ENCODE measurements around the gene SLCO4C1.
A peak's percentile ranks its signal among the peaks of the same experiment; 100 is the strongest.
"Not testable (repeated sequence)": the region's sequence is repeated elsewhere in the genome, so short reads cannot be mapped to it uniquely, and the experiment has no call there.

Gene SLCO4C1, protein sequence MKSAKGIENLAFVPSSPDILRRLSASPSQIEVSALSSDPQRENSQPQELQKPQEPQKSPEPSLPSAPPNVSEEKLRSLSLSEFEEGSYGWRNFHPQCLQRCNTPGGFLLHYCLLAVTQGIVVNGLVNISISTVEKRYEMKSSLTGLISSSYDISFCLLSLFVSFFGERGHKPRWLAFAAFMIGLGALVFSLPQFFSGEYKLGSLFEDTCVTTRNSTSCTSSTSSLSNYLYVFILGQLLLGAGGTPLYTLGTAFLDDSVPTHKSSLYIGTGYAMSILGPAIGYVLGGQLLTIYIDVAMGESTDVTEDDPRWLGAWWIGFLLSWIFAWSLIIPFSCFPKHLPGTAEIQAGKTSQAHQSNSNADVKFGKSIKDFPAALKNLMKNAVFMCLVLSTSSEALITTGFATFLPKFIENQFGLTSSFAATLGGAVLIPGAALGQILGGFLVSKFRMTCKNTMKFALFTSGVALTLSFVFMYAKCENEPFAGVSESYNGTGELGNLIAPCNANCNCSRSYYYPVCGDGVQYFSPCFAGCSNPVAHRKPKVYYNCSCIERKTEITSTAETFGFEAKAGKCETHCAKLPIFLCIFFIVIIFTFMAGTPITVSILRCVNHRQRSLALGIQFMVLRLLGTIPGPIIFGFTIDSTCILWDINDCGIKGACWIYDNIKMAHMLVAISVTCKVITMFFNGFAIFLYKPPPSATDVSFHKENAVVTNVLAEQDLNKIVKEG

GRCh38 chr5:102296178-102296817 is at the start of gene SLCO4C1:
SLCO4C1 (minus strand) TSS chr5:102296284; CDS start chr5:102296262, 22 bp downstream.
- DNase-seq = peak; percentile 76 to 80

DNA sequence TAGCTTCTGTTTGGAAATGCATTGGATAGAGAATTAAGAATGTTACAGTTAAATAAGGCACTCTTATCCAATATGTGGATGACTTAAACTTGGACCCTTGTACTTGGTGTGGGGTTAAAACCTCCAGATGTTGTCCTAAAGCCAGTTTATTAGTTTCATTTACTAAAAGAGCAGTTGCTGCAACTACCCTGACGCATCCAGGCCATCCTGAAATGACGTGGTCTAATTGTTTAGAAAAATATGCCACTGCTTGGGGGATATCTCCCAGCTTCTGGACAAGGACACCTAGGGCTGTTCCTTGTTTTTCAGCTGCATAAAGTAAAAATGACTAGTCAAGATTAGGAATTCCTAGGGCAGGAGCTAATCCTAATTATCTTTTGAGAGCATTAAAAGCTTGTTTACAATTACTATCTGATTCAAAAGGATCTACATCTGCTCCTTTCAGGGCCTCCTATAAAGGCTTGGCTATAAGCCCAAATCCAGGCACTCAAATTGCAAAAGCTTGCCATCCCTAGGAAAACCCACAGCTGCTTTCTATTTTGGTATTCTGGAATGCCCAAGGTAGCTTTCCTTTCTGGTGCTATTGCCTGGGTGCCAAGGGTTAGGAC is 45.7 kb upstream of the SLCO4C1 start:
- DNase-seq = no peak

GRCh38 chr5:102324714-102325113 is 28.6 kb upstream of the SLCO4C1 start:
- DNase-seq = no peak

GRCh38 chr5:102318801-102319200 is 22.7 kb upstream of the SLCO4C1 start:
- not testable (repeated sequence) for DNase-seq

- no peak for DNase-seq
These were observed 18.2 kb upstream of the SLCO4C1 start for GRCh38 chr5:102314328-102314727.

GRCh38 chr5:102313912-102314311 is 17.8 kb upstream of the SLCO4C1 start:
- no peak for DNase-seq

DNA sequence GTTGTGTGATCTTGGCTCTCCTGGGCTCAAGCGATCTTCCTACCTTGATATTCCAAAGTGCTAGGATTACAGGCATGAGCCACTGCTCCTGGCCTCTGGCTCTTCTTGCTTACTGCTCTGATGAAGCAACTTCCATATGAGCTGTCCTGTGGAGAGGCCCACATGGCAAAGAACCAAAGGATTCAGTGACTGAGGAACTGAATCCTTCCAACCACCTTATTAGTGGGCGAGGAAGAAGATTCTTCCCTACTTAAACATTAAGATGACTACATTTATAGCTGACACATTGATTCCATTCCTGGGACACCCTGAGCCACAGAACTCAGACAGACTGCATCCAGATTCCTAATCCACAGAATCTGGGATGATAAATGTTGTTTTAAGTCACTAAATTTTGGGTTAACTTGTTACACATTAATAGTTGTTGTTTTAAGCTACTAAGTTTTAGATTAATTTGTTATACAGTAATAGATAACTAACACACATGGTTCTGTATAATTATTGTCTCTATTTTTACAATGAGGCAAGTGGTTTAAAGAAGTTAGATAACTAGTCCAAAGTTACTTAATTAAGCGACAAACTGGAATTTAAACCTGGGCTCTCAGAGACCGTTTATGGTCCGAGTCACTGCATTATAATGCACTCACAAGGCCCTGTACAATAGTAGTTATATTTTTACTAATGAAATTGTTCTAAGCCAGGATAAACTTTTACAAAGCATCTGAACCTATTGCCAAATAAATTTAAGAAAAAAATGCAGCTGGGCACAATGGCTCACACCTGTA is 16.7 kb upstream of the SLCO4C1 start:
- DNase-seq = no peak

GRCh38 chr5:102309586-102309985 is 13.5 kb upstream of the SLCO4C1 start:
- DNase-seq = no peak

DNA sequence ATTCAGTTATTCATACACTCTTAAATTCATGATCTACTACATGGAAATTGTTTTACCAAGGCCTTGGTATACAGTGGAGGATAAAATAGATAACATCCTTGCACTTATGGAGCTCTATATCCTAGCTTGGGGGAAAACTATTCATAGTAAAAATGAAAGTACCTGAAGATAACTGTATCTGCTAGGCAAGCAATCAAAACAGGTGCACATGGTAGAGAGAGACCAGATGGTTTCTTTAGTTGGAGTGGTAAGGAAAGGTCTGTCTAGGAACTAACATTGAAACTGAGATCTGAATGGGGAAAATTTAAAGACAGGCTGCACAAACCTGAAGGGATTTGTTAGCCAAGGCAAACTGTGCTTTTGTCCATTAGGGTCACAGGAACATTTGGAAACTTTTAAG is 11.1 kb upstream of the SLCO4C1 start:
- no peak for DNase-seq

GRCh38 chr5:102306121-102306520 is 10.0 kb upstream of the SLCO4C1 start:
- DNase-seq = no peak

DNA sequence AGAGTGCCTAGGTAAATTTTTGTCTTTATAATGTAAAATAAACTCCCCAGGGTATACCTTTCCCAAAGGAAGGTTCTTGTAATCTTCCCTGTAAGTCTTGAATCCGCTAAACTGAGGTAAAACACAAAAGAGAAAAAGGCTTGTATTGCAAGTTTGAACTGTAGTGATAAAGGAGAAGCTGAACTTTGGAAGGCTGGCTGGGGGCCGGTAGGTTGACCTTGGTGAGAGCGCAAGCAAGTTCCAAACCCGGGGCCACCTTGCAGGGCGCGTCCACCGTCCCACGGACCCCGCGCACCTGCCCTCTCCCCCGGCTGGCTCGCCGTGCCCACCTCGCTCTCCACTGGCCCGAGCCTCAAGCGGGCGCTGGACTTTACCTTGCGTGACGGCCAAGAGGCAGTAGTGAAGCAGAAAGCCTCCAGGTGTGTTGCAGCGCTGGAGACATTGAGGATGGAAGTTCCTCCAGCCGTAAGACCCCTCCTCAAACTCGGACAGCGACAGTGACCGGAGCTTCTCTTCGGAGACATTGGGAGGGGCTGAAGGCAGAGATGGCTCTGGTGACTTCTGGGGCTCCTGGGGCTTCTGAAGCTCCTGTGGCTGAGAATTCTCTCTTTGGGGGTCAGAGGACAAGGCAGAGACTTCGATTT is 428 bp downstream of the SLCO4C1 start:
- no peak for DNase-seq

DNA sequence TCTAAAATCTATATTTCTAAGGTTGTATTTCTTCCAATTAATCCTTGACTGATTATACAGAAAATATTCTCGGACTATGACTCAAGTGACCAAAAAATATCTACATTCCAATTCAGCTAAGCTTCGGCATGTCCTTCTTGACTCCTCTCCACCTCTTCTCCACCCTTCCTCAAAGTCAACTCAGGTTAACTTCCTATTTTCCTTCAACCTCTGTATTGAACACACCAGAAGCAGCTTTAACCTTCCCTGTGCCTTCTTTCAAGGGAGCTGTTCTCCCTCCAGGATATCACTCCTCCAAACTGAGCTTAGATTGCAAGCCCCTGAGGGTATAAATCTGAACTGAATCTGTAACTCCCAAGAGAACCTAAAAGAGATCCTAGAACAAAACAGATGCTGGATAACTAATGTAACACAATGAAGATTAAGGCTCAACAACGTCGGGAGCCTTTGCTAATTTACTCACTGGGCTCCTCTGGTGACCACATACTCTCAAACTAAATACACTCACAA is 1.1 kb downstream of the SLCO4C1 start:
- DNase-seq = no peak

GRCh38 chr5:102290004-102290403 is 6.1 kb downstream of the SLCO4C1 start:
- no peak for DNase-seq

GRCh38 chr5:102289251-102289899 is 6.7 kb downstream of the SLCO4C1 start:
- no peak for DNase-seq

DNA sequence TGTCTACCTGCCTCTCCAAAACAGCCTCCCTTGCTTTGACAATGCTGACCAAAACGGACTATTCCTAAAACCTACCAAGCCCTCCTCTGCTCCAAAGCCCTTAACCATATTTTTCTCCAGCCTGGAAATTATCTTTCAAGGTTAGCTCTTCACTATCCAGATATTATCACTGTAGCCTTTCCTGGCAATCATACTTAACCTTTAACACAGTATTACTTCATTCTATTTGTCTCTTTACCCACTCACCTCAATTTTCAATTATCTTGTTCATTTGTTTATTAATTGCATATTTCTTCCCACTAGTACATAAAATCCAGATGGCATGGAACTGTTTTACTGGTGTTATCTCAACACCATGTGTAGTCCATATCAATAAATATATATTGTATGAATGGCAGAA is 7.5 kb downstream of the SLCO4C1 start:
- DNase-seq = no peak

DNA sequence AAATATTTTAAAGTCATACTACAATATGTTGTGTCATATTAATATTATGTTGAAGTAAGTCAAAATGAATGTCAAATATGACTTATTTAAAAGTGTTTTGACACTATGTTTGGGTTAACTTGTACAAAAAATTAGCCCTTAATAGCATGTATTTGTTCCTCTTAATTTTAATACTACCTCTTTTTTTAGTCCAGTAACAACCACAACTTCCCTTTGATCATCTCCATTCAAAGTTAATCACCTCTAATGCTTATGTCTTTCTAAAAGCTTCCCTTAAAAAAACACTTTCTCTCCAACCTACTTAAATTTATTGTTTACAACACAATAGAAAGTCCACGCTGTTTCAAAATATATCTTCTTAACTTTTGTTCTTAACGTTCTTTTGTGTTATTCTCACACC is 9.6 kb downstream of the SLCO4C1 start:
- DNase-seq = no peak

GRCh38 chr5:102283102-102283797 is 12.8 kb downstream of the SLCO4C1 start:
- no peak for DNase-seq

- no peak for DNase-seq
These were observed 16.4 kb downstream of the SLCO4C1 start for GRCh38 chr5:102279711-102280110.

DNA sequence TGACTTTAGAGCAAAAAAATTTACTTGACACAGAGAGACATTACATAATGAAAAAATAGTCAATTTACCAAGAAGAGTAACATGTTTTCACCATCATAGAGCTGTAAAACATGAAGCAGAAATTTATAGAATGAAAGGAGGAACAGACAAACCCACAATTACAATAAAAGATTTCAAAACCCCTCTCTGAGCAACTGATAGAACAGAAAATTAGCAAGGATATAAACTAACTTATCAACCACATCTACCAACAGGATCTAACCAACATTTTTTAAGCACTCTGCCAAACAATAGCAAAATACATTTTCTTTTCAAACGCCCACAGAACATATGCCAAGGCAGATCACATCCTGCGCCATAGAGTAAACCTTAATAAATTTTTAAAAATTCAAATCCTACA is 17.9 kb downstream of the SLCO4C1 start:
- DNase-seq = no peak

DNA sequence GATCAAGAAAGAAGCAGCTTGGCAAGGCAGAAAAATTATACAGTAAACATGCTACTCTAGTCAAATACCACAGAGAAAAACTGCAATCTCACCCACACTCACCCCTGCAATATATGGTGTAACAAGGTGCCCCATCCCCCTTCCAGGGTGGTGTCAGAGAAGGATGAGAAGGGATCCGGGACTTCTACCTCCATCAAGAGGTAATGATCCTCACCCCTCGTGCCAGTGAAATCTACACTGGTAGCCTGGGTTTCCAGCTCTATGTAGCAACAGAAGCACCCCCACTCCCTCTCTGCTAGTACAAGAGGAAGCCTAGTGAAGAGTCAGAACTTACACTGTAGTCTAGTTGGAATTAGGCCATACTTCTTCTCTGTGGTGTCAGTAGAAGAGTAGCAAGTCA is 18.9 kb downstream of the SLCO4C1 start:
- no peak for DNase-seq

- no peak for DNase-seq
These were observed 24.3 kb downstream of the SLCO4C1 start for GRCh38 chr5:102271759-102272158.

Measured in CD4-positive, alpha-beta T cell treated with Interleukin-1 beta for 1 hour (primary cell).